IMR-90 (cell line): ENCODE results near the gene HCFC1. TPM values are rescaled to one million over a fixed set of nuclear protein-coding genes. Genes with fewer than 3 reads are reported as not detected.

ENCODE experiments used
- ATAC-seq: fragments of 200-7000 bp; cut with Tn5 transposase; 2 replicates; pipeline ENCODE4 v1.9.1; 2020; ENCODE audit warnings: low read depth, mild to moderate bottlenecking, moderate library complexity
- BruUV-seq: library from RNA; stranded (reverse); fragments of 400-500 nt; replicated peaks from 2 replicates; lab custom pipeline; 2021; lab: Mats Ljungman, UMichigan
- CTCF ChIA-PET: fragments of 300-600 bp; formaldehyde crosslinking; extraction: SDS; loops from one replicate; lab custom pipeline; 2021; ENCODE audit warnings: antibody characterized with exemption; lab: Yijun Ruan, JAX
- POLR2A ChIA-PET: fragments of 300-600 bp; sonication (Branson Sonifier 250); formaldehyde crosslinking; loops from one replicate; lab custom pipeline; 2022; ENCODE audit warnings: antibody characterized with exemption; ENCODE audit not compliant: unreplicated experiment; lab: Charles Lee
- DNase-seq: peaks from one replicate; pipeline ENCODE4 v3.0.0; 2013
- H2AFZ ChIP-seq: replicated peaks from 2 replicates; pipeline ENCODE3; 2013; ENCODE audit warnings: low read length, mild to moderate bottlenecking; ENCODE audit not compliant: poor library complexity
- H2AK5ac ChIP-seq: 2 replicates; pipeline ENCODE4 v1.6.1; 2013; ENCODE audit warnings: low read depth, low read length, inconsistent platforms
- H2AK9ac ChIP-seq: replicated peaks from 2 replicates; pipeline ENCODE3; 2013; ENCODE audit warnings: mild to moderate bottlenecking, low read depth, low read length, moderate library complexity; ENCODE audit not compliant: poor library complexity
- H2BK120ac ChIP-seq: 2 replicates; pipeline ENCODE4 v1.6.1; 2013; ENCODE audit warnings: low read depth, low read length, inconsistent platforms
- H2BK15ac ChIP-seq: 3 replicates; pipeline ENCODE4 v1.6.1; 2013; ENCODE audit warnings: low read depth, low read length, inconsistent platforms
- H2BK20ac ChIP-seq: 2 replicates; pipeline ENCODE4 v1.6.1; 2013; ENCODE audit warnings: low read depth, mild to moderate bottlenecking, inconsistent platforms, low read length, moderate library complexity
- H2BK5ac ChIP-seq: 2 replicates; pipeline ENCODE4 v1.6.1; 2013; ENCODE audit warnings: mild to moderate bottlenecking, low read depth, low read length, inconsistent platforms; ENCODE audit not compliant: poor library complexity, severe bottlenecking
- H3K14ac ChIP-seq: replicated peaks from 2 replicates; pipeline ENCODE4 v1.6.1; 2013; ENCODE audit warnings: low read depth, low read length, inconsistent platforms
- H3K18ac ChIP-seq: 2 replicates; pipeline ENCODE4 v1.6.1; 2013; ENCODE audit warnings: low read depth, low read length, control low read depth
- H3K23ac ChIP-seq: 2 replicates; pipeline ENCODE4 v1.6.1; 2013; ENCODE audit warnings: low read depth, low read length, inconsistent platforms
- H3K27ac ChIP-seq: 2 replicates; pipeline ENCODE4 v1.5.1; 2013; ENCODE audit warnings: mild to moderate bottlenecking, control low read depth, low read length; ENCODE audit not compliant: insufficient read depth
- H3K27me3 ChIP-seq: 2 replicates; pipeline ENCODE4 v1.6.1; 2013; ENCODE audit warnings: low read length; ENCODE audit not compliant: control insufficient read depth, insufficient read depth
- H3K36me3 ChIP-seq: 2 replicates; pipeline ENCODE4 v1.6.1; 2013; ENCODE audit warnings: low read length, mixed read lengths; ENCODE audit not compliant: control insufficient read depth, insufficient read depth
- H3K4ac ChIP-seq: 2 replicates; pipeline ENCODE4 v1.6.1; 2013; ENCODE audit warnings: low read depth, low read length, inconsistent platforms
- H3K4me1 ChIP-seq: 2 replicates; pipeline ENCODE4 v1.6.1; 2013; ENCODE audit warnings: low read length, mixed read lengths; ENCODE audit not compliant: control insufficient read depth, insufficient read depth
- H3K4me2 ChIP-seq: 2 replicates; pipeline ENCODE4 v1.6.1; 2013; ENCODE audit warnings: low read depth, mild to moderate bottlenecking, control low read depth, low read length, moderate library complexity
- H3K4me3 ChIP-seq: 2 replicates; pipeline ENCODE4 v1.5.1; 2013; ENCODE audit warnings: low read depth, mild to moderate bottlenecking, control low read depth, low read length, moderate library complexity; ENCODE audit not compliant: insufficient read depth
- H3K56ac ChIP-seq: 2 replicates; pipeline ENCODE4 v1.6.1; 2013; ENCODE audit warnings: low read length, inconsistent platforms; ENCODE audit not compliant: insufficient read depth; ENCODE audit errors: extremely low read depth
- H3K79me1 ChIP-seq, 2 experiments: 2 replicates each; pipeline ENCODE4 v1.6.1; 2013; ENCODE audit warnings: low read length in 2 of 2, inconsistent platforms in 1 of 2, low read depth in 1 of 2
- H3K9ac ChIP-seq: 2 replicates; pipeline ENCODE4 v1.6.1; 2013; ENCODE audit warnings: low read depth, low read length, control low read depth
- H3K9me1 ChIP-seq: 2 replicates; pipeline ENCODE4 v1.6.1; 2013; ENCODE audit warnings: low read length, inconsistent platforms; ENCODE audit not compliant: insufficient read depth
- H3K9me3 ChIP-seq: 2 replicates; pipeline ENCODE4 v1.6.1; 2013; ENCODE audit warnings: low read length; ENCODE audit not compliant: control insufficient read depth, insufficient read depth
- H4K20me1 ChIP-seq: 2 replicates; pipeline ENCODE4 v1.6.1; 2013; ENCODE audit warnings: low read length, inconsistent platforms; ENCODE audit not compliant: insufficient read depth
- H4K5ac ChIP-seq: 2 replicates; pipeline ENCODE4 v1.6.1; 2013; ENCODE audit warnings: mild to moderate bottlenecking, low read depth, low read length, control low read depth
- H4K8ac ChIP-seq, 2 experiments: 2 replicates each; pipeline ENCODE4 v1.6.1; 2013; ENCODE audit warnings: low read depth in 2 of 2, low read length in 2 of 2, control low read depth in 1 of 2, inconsistent platforms in 1 of 2
- H4K91ac ChIP-seq: 2 replicates; pipeline ENCODE4 v1.6.1; 2013; ENCODE audit warnings: low read depth, low read length, inconsistent platforms; ENCODE audit not compliant: insufficient read depth
- BHLHE40 ChIP-seq: fragments of 150-350 bp; IDR thresholded peaks from 2 replicates; pipeline ENCODE4 v1.6.1; 2016; ENCODE audit warnings: mild to moderate bottlenecking, low read depth, low read length
- MAZ ChIP-seq: IDR thresholded peaks from 2 replicates; pipeline ENCODE4 v1.6.1; 2012; ENCODE audit warnings: low read depth, mild to moderate bottlenecking, low read length, improper control_type of control experiment, moderate library complexity, borderline replicate concordance
- POLR2A ChIP-seq: IDR thresholded peaks from 2 replicates; pipeline ENCODE4 v1.6.1; 2012; ENCODE audit warnings: mild to moderate bottlenecking, low read depth, low read length
- WGBS, 2 experiments: methylation state at CpG; one replicate each; pipeline versions ENCODE4 v1.1.5 to v1.1.7; 2013; ENCODE audit warnings: missing lambda C conversion rate in 2 of 2; ENCODE audit not compliant: insufficient read length in 1 of 2; ENCODE audit errors: extremely low coverage in 2 of 2; 5-methylcytosine and 5-hydroxymethylcytosine counted together
- dilution Hi-C: fragments of 300-500 bp; cut with HindIII; formaldehyde crosslinking; loops from one replicate; pipeline ENCODE4 v1.14.3; 2018; ENCODE audit warnings: low sequenced_read_pairs; ENCODE audit not compliant: unreplicated experiment
- in situ Hi-C: fragments of 300-500 bp; cut with MboI; formaldehyde crosslinking; loops from 3 replicates; pipeline ENCODE4 v1.14.3; 2019; ENCODE audit warnings: low sequenced_read_pairs, inconsistent platforms, mixed read lengths
- intact Hi-C: fragments of 100-400 bp; cut with micrococcal nuclease; formaldehyde crosslinking; loops from 2 replicates; pipeline ENCODE4 v1.10.0; 2022
- polyA plus RNA-seq, 3 experiments: library from polyadenylated mRNA; depleted of rRNA; stranded (reverse); fragments of >200 nt; gene quantifications; 2 replicates each; pipeline ENCODE4 v1.2.3, GENCODE V29; 2012; ENCODE audit warnings: low replicate concordance in 1 of 3
- total RNA-seq: library from RNA; depleted of rRNA; stranded (reverse); fragments of >200 nt; gene quantifications from 2 replicates; pipeline ENCODE4 v1.2.3, GENCODE V29; 2012

The HCFC1 gene
- total and polyA plus RNA-seq, 2 of the 4 experiments (the other 2 are of a cell fraction): 3.2 to 17.6 TPM

- intact Hi-C loops (loop anchor here (2.0 kb wide), 1 partner anchor 76 kb away; no protein-coding TSS in a partner anchor), dilution Hi-C loops (no loop called here), in situ Hi-C loops (no loop called here)
- Histone ChIP-seq H3K36me3 (no peaks in the 10 kb centered on the region), H2BK120ac (peak overlapping the region; percentile 93), H3K56ac (peak overlapping the region; percentile 99), H2AK5ac (peak overlapping the region; percentile 100), H2AFZ (peak overlapping the region; percentile 99), H3K4ac (peak overlapping the region; percentile 99), H3K4me2 (peak overlapping the region; percentile 93), H2BK20ac (no peak overlapping the region), H3K23ac (peak overlapping the region; percentile 99), H3K79me1 (peaks cover 14 to 33% of the 10 kb centered on the region in 2 experiments; a peak in 2 of 4 replicates), H4K5ac (peak overlapping the region; percentile 96), H3K27me3 (no peaks in the 10 kb centered on the region), H4K8ac (peak overlapping the region; percentile 95 to 99; a peak in 3 of 4 replicates), H3K18ac (peak overlapping the region; percentile 85), H3K9me1 (peaks cover 12% of the 10 kb centered on the region; the same call in 1 of the 2 replicates), H2BK15ac (peak overlapping the region; percentile 83; the same call in 1 of the 3 replicates), H3K4me1 (peaks cover 24% of the 10 kb centered on the region), H3K27ac (peak overlapping the region; percentile 100), H3K9me3 (no peaks in the 10 kb centered on the region), H3K9ac (peak overlapping the region; percentile 99), H4K20me1 (peaks cover 47% of the 10 kb centered on the region), H2BK5ac (peak overlapping the region; percentile 99), H3K14ac (peak overlapping the region; percentile 100), H4K91ac (peak overlapping the region; percentile 100), H2AK9ac (peak overlapping the region; percentile 100), H3K4me3 (peak overlapping the region; percentile 96)
- POLR2A ChIA-PET: interaction anchor here (0.5 to 0.6 kb wide), 3 partner anchors 46 to 357 kb away, joined by 3 to 13 read pairs (median 6); no protein-coding TSS in a partner anchor
- BruUV-seq: TSS peak; percentile 67
- TF ChIP-seq MAZ: peak; percentile 71; the same call in 1 of the 2 replicates
- no peak for TF ChIP-seq BHLHE40
- TF ChIP-seq POLR2A: peak; percentile 82
- CTCF ChIA-PET: no interaction called here
- ATAC-seq: peak; percentile 46
- DNase-seq: peak; percentile 84
- 9% methylated on average over 16 of the region's 34 CpGs; no CpG with 5 or more reads in 1 of the 2 experiments for WGBS, 2 experiments
Measured at GRCh38 chrX:153971124-153971449, 531 bp downstream of the HCFC1 start.
